GM23248 (cell line): Measurements from ENCODE around the gene DNAAF3. TPM values are rescaled to one million over a fixed set of nuclear protein-coding genes. Genes with fewer than 3 reads are reported as not detected.

ENCODE experiments used
- DNase-seq: peaks from one replicate; pipeline ENCODE4 v3.0.0-alpha.2; 2015
- H2AFZ ChIP-seq: fragments of 200-600 bp; sonication (generic); 2 replicates; pipeline ENCODE4 v1.6.1; 2016; ENCODE audit warnings: antibody characterized with exemption
- H3F3A ChIP-seq: fragments of 200-600 bp; sonication (generic); 2 replicates; pipeline ENCODE4 v1.6.1; 2016; ENCODE audit warnings: mild to moderate bottlenecking, antibody characterized with exemption, mixed run types; ENCODE audit not compliant: insufficient read depth
- H3K27ac ChIP-seq: fragments of 200-600 bp; sonication (generic); 2 replicates; pipeline ENCODE4 v1.5.1; 2016; ENCODE audit warnings: mild to moderate bottlenecking
- H3K27me3 ChIP-seq: fragments of 200-600 bp; sonication (generic); replicated peaks from 2 replicates; pipeline ENCODE4 v1.6.1; 2016; ENCODE audit warnings: mild to moderate bottlenecking; ENCODE audit not compliant: insufficient read depth
- H3K36me3 ChIP-seq: fragments of 200-600 bp; sonication (generic); 2 replicates; pipeline ENCODE4 v1.6.1; 2016; ENCODE audit warnings: low read depth, mild to moderate bottlenecking
- H3K4me1 ChIP-seq: fragments of 200-600 bp; sonication (generic); 2 replicates; pipeline ENCODE4 v1.6.1; 2016; ENCODE audit warnings: mild to moderate bottlenecking; ENCODE audit not compliant: insufficient read depth
- H3K4me2 ChIP-seq: fragments of 200-600 bp; sonication (generic); one replicate; pipeline ENCODE4 v1.6.1; 2016; ENCODE audit warnings: mild to moderate bottlenecking; ENCODE audit not compliant: unreplicated experiment
- H3K4me3 ChIP-seq: fragments of 200-600 bp; sonication (generic); 2 replicates; pipeline ENCODE4 v1.5.1; 2016; ENCODE audit warnings: mild to moderate bottlenecking
- H3K79me2 ChIP-seq: fragments of 200-600 bp; sonication (generic); 2 replicates; pipeline ENCODE4 v1.6.1; 2016; ENCODE audit warnings: mild to moderate bottlenecking; ENCODE audit not compliant: insufficient read depth
- H3K9ac ChIP-seq: fragments of 200-600 bp; sonication (generic); 2 replicates; pipeline ENCODE4 v1.6.1; 2016; ENCODE audit warnings: mild to moderate bottlenecking
- H3K9me2 ChIP-seq: fragments of 200-600 bp; sonication (generic); 2 replicates; pipeline ENCODE4 v1.6.1; 2016; ENCODE audit warnings: mixed run types, mild to moderate bottlenecking, moderate library complexity; ENCODE audit not compliant: insufficient read depth
- H3K9me3 ChIP-seq: fragments of 200-600 bp; sonication (generic); one replicate; pipeline ENCODE4 v1.6.1; 2017; ENCODE audit warnings: low read depth
- H4K20me1 ChIP-seq: fragments of 200-600 bp; sonication (generic); 2 replicates; pipeline ENCODE4 v1.6.0; 2016; ENCODE audit not compliant: insufficient read depth
- EZH2 ChIP-seq: fragments of 200-600 bp; sonication (generic); IDR thresholded peaks from 2 replicates; pipeline ENCODE4 v1.6.1; 2018; ENCODE audit warnings: antibody characterized with exemption, mild to moderate bottlenecking; ENCODE audit not compliant: insufficient read depth, poor library complexity, severe bottlenecking
- EZH2phosphoT487 ChIP-seq: fragments of 200-600 bp; sonication (generic); IDR thresholded peaks from 2 replicates; pipeline ENCODE4 v1.6.1; 2018; ENCODE audit warnings: antibody characterized with exemption, moderate library complexity, mild to moderate bottlenecking, low read depth; ENCODE audit not compliant: insufficient read depth
- whole genome bisulfite sequencing, 2 experiments: methylation state at CpG; one replicate each; pipeline ENCODE4 v1.1.6; 2015 to 2017; ENCODE audit warnings: low lambda C conversion rate in 2 of 2, low coverage in 1 of 2; ENCODE audit errors: missing lambda C conversion rate in 2 of 2; 5-methylcytosine and 5-hydroxymethylcytosine counted together
- in situ Hi-C: fragments of 300-500 bp; cut with MboI; formaldehyde crosslinking; loops from 2 replicates; pipeline ENCODE4 v1.15.0; 2020
- polyA plus RNA-seq: library from polyadenylated mRNA; unstranded; fragments of >200 nt; fragmentation: Nextera tagmentation; extraction: Ambion mirVana; gene quantifications from 2 replicates; pipeline ENCODE4 v1.2.1, GENCODE V29; 2016
- total RNA-seq: library from RNA; depleted of rRNA; stranded (reverse); fragments of >200 nt; shearing (Covaris generic); gene quantifications from 2 replicates; pipeline ENCODE4 v1.2.3, GENCODE V29; 2014

The DNAAF3 gene
- total and polyA plus RNA-seq, 2 experiments from 2014 or later = 0.22 to 0.39 TPM

DNA sequence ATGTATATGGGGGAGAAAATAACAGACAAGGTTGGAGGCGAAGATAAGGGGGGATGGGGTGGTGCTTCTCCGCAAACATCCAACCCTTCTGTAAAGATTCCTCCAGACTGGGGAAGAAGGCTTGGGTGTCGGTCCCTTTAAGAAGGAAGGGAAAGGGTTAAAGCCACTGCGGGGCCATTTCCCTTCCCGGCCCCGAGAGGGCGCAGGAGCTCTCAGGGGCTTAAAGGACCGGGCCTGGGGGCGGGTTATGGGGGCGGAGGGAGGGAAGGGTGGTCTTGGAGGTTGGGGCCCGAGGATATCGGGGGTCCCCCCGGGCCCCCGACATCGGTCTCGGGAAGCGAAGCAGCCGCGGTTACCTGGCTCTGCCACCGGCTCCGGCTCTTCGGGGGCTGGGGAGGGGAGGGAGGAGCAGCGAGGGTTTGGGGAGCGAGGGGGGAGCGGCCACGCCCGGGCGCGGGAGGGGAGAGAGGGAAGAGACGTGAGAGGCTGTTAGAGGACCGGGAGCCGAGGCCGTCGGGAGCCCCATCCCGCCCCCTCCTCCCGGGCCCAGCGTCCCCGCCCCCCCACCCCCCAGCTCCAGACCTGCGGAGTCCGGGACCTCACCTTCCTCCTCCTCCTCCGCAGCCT lies 20.2 kb downstream of the DNAAF3 start:
- WGBS, 2 experiments = 0 to 3% methylated on average over 6 to 39 of the region's 41 CpGs
- in situ Hi-C loops = loop anchor here (10.0 to 25.0 kb wide), 2 partner anchors 269 to 491 kb away; partner anchors contain the start of genes CCDC106, ZNF580 and ZNF581

DNA sequence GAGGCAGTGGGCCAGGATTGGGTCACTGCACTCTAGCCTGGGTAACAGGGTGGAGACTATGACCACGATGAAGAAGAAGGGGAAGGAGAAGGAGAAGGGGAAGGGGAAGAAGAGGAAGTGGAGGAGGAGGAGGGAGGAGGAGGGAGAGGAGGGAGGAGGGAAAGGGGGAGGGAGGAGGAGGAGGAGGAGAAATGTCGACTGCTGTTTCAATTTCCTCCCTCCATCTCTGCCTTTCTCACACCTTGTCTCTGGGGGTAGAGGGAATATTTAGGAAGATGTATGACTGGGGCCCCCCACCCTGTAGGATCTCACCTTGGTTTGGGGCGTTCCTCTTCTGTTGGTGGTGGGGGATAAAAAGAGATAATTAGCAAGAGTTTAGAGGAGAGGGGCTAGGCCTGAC lies 21.2 kb downstream of the DNAAF3 start:
- Histone ChIP-seq H3K9me2 (no peaks in the 10 kb centered on the region), H3K4me2 (no peak overlapping the region), H3K4me3 (no peak overlapping the region), H3K27me3 (peaks cover 27% of the 10 kb centered on the region), H3K36me3 (no peaks in the 10 kb centered on the region), H4K20me1 (no peaks in the 10 kb centered on the region), H3K4me1 (no peaks in the 10 kb centered on the region), H3F3A (no peaks in the 10 kb centered on the region), H3K9me3 (no peaks in the 10 kb centered on the region), H3K79me2 (no peaks in the 10 kb centered on the region), H3K9ac (no peak overlapping the region), H3K27ac (no peak overlapping the region), H2AFZ (no peak overlapping the region)
- TF ChIP-seq EZH2phosphoT487 = no peak
- no peak for TF ChIP-seq EZH2
- in situ Hi-C loops = loop anchor here (10.0 to 25.0 kb wide), 2 partner anchors 270 to 492 kb away; partner anchors contain the start of genes CCDC106, ZNF580 and ZNF581
- DNase-seq = no peak
- WGBS, 2 experiments = 27 to 28% methylated on average over 2 to 3 of the region's 3 CpGs

More for the DNA sequence above, 20.2 kb downstream of the DNAAF3 start:
- Histone ChIP-seq H2AFZ (no peak overlapping the region), H3K27me3 (peaks cover 30% of the 10 kb centered on the region), H3K79me2 (no peaks in the 10 kb centered on the region), H3K4me3 (no peak overlapping the region), H3K27ac (no peak overlapping the region), H3F3A (no peaks in the 10 kb centered on the region), H3K9me2 (no peaks in the 10 kb centered on the region), H3K4me2 (no peak overlapping the region), H3K4me1 (no peaks in the 10 kb centered on the region), H3K9ac (no peak overlapping the region), H3K9me3 (no peaks in the 10 kb centered on the region), H3K36me3 (no peaks in the 10 kb centered on the region), H4K20me1 (no peaks in the 10 kb centered on the region)
- no peak for TF ChIP-seq EZH2phosphoT487
- TF ChIP-seq EZH2 = no peak
- DNase-seq = peak; percentile 46

DNA sequence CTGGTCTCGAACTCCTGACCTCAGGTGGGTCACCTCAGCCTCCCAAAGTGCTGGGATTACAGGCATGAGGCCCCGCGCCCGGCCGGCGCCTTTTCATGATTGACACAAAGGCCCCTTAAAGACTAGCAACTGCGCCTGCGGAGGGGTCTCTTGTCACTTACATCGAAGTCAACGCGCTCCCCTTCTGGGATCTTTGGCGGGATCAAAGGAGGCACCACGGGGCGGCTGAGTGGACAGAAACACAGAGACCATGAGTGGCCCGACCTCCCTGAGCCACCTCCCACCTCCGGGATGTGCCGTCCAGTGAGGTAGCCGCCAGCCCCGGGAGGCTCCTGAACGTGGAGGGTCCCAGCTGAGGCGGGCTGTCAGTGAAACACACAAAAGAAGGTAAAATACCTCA lies 24.7 kb downstream of the DNAAF3 start:
- no peak for DNase-seq
- H3K4me3 ChIP-seq = 0 out of 2 replicates have a peak overlapping the region, but pooled peaks have one; percentile 42
- no peaks in the 10 kb centered on the region for H4K20me1 ChIP-seq
- no peaks in the 10 kb centered on the region for H3F3A ChIP-seq
- H3K4me2 ChIP-seq = peak overlapping the region; percentile 62
- TF ChIP-seq EZH2phosphoT487 (no peak), EZH2 (no peak)
- H3K27ac ChIP-seq = no peak overlapping the region
- H3K27me3 ChIP-seq = peaks cover 9% of the 10 kb centered on the region
- H3K9ac ChIP-seq = no peak overlapping the region
- 10 to 11% methylated on average over 21 of the region's 21 CpGs for WGBS, 2 experiments
- H3K9me3 ChIP-seq = no peaks in the 10 kb centered on the region
- H2AFZ ChIP-seq = peak overlapping the region; percentile 58; the same call in 1 of the 2 replicates
- in situ Hi-C loops = loop anchor here (10.0 to 25.0 kb wide), 2 partner anchors 273 to 496 kb away; partner anchors contain the start of genes CCDC106, ZNF580 and ZNF581
- no peaks in the 10 kb centered on the region for H3K9me2 ChIP-seq
- H3K79me2 ChIP-seq = no peaks in the 10 kb centered on the region
- no peaks in the 10 kb centered on the region for H3K4me1 ChIP-seq
- H3K36me3 ChIP-seq = no peaks in the 10 kb centered on the region

DNA sequence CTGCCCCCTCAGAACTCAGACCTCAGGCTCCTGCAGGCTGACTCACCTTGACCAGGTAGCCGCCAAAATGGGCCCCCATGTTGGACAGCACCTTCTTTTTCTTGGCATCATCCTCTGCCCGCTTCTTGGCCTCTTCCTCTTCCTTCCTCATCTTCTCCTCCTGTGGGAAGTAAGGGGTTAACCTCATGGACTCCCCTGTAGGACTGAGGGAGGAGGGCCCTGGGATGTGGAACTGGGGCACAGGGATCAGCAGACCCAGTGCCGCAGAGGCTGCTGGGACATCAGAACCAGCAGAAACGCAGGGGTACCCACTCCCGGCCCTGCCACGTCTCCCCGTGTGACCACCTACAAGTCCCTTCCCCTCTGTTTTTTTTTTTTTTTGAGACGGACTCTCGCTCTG lies 28.5 kb downstream of the DNAAF3 start:
- H3F3A ChIP-seq = no peaks in the 10 kb centered on the region
- TF ChIP-seq EZH2 (no peak), EZH2phosphoT487 (no peak)
- H3K9ac ChIP-seq = no peak overlapping the region
- no peak for DNase-seq
- H4K20me1 ChIP-seq = no peaks in the 10 kb centered on the region
- in situ Hi-C loops = loop anchor here (25.0 kb wide), 1 partner anchor 499 kb away; the partner anchor contains the start of genes CCDC106, ZNF580 and ZNF581
- WGBS, 2 experiments = 29 to 31% methylated on average over 9 of the region's 9 CpGs
- H3K9me3 ChIP-seq = no peaks in the 10 kb centered on the region
- no peak overlapping the region for H3K27ac ChIP-seq
- H3K79me2 ChIP-seq = no peaks in the 10 kb centered on the region
- no peak overlapping the region for H2AFZ ChIP-seq
- H3K9me2 ChIP-seq = no peaks in the 10 kb centered on the region
- H3K27me3 ChIP-seq = peaks cover 13% of the 10 kb centered on the region
- no peak overlapping the region for H3K4me2 ChIP-seq
- no peaks in the 10 kb centered on the region for H3K36me3 ChIP-seq
- no peak overlapping the region for H3K4me3 ChIP-seq
- H3K4me1 ChIP-seq = no peaks in the 10 kb centered on the region
